ENCODE data around the gene DDR2.

DDR2 gene

GRCh38 chr1:162674034-162674608 lies 41.9 kb downstream of the DDR2 start:
- DNase-seq: no peak

- DNase-seq: no peak
Observed at GRCh38 chr1:162676087-162676486, 43.8 kb downstream of the DDR2 start.

DNA sequence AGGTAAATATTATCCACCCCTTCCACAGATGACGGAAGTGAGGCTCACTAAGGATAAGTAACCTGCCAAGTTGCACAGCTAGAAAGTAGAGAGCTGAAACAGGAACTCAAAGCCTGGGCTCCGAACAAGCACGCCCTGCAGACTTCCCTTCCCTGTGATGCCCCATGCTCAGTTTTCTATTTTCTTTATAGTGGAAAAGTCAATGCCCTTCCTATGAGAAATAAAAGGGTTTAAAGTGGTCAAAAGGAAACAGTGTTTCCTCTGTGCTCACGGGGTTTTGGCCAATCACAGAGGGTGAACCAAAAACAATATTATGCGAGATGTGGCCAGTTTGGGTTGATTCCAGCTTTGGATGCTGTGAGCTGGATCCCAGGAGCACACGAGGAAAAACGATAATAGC lies 44.5 kb downstream of the DDR2 start:
- DNase-seq: no peak

- DNase-seq: no peak
Observed at GRCh38 chr1:162677607-162678371, 45.5 kb downstream of the DDR2 start.

DNA sequence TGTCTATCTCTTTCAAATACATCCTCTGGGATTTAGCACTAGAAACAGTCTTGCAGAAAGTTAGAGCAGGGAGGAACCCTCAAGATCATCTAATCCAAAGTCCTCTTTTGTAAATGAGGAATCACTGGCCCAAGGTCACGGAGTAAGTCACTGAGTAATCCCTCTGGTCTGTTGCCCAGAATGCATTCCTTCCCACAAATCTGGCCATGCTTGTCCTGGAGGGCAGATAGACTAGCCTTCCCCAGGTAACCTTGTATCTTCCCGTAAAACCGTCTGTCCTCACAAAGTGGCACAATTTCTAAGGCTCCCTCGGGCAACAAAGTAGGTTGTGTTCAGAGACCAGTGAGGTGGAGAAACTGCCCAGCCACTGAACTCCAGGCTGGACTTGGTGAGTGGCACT lies 46.2 kb downstream of the DDR2 start:
- DNase-seq: no peak

DNA sequence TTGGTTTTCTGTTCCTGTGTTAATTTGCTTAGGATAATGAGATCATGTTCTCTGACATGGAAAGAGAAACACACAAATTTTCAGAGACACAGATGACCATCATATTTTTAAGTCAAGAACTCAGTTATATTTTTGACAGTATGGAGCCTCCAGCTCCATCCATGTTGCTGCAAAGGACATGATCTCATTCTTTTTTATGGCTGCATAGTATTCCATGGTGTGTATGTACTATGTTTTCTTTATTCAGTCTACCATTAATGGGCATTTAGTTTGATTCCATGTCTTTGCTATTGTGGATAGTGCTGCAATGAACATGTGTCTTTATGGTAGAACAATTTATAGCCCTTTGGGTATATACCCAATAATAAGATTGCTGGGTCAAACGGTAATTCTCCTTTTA lies 47.0 kb downstream of the DDR2 start:
- DNase-seq: no peak

DNA sequence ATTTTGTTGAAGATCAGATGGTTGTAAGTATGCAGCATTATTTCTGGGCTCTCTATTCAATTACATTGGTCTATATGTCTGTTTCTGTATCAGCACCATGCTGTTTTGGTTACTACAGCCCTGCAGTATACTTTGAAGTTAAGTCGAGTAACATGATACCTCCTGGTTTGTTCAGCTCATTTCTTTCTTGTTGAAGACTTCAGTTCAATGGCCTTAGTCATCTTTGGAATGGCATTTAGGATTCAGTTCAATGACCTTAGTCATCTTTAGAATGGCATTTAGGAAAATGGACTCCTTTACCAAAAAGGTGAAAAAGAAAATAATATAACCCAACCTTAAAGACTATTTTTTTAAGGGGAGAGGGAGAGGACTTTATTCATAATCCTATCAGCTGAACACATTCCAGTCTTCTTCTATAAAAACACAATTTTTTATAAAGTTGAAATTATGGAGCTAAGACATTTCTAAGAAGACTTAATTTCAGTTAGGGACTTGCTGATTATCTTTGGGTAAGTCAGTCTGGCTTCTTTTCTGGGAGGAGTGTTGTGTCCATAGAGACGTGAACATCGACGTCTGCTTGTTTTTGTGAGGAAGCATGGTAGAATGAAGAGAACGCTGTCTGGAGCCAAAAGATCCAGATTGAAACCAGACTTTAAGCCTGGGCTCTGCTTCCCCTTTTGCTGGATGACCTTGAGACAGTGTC lies 48.3 kb downstream of the DDR2 start:
- DNase-seq: no peak

DNA sequence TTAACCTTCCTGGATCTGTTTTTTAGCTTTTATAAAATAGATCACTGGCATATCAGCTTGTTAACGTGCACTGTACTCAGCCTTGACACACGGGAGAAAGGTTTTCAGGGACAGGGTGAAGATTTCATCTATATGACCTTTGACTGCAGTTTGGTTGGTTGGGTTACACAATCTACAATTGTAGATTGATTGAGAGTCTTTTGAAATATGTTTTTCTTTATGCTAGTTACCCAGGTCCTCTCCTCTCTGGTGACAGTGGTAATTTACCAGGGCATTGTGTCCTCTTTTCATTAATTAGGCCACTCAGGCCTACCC lies 48.8 kb downstream of the DDR2 start:
- no peak for DNase-seq

DNA sequence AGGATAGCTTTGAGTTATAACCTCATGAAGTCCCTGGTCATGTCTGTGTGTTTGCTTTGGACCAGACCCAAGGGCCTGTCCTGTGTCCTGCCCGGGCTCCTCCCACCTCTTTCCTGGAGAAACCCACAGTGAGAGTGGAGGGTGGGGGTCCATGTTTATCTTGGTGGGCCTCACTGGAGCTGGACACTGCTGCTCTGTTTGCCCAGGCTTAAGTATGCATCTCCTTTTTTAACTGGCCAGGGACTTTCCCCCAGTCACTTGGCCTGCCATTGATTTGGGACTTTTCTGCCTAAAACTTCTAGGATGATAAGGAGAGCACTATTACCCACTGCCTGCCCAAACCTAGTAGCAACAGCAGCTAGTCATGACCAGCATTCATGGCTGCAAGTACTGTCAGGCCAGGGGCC lies 49.8 kb downstream of the DDR2 start:
- DNase-seq: no peak

DNA sequence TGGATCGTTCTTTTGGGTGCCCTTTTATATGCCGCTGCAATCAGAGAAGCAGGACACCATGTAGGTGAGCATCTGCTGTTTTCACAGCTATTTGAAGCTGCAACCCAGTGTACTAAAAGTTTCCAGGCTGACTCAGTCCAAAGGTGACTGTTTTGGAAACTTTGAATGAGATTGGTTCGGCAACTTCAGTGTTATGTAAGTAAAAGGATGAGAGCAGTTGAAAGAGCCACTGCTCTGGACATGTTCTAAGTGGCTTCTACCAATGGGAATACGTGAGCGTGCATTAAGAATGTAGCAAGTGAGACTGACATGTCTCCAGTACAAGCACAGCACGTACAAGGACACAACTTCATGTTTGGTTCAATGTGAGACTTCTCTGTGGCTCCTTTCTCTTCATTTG lies 55.6 kb downstream of the DDR2 start:
- DNase-seq: no peak

DNA sequence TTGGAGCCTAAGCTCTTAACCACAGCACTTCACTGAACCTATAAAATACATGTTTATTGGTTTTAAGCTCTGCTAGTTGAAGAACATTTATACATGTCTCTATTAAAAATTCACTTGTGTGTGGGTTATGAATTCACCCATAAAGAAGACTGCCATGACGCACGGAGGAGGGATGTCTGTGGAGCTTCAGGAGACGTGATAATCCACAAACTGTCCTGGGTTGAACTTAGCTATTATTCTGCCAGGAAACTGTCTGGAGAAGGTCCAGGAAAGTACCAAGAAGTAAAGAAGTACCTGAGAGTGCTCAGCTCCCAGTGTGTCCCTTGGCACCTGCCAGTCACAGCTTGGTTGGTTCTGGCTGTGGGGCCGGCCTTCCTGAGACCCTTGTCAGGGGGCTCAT lies 56.3 kb downstream of the DDR2 start:
- no peak for DNase-seq

GRCh38 chr1:162688931-162689330 lies 56.7 kb downstream of the DDR2 start:
- no peak for DNase-seq

- no peak for DNase-seq
Observed at GRCh38 chr1:162689745-162690671, 57.7 kb downstream of the DDR2 start.

GRCh38 chr1:162690672-162691434 lies 58.6 kb downstream of the DDR2 start:
- no peak for DNase-seq

GRCh38 chr1:162691999-162692575 lies 59.8 kb downstream of the DDR2 start:
- no peak for DNase-seq

GRCh38 chr1:162694911-162695310 lies 62.6 kb downstream of the DDR2 start:
- DNase-seq: no peak

GRCh38 chr1:162695687-162696086 lies 63.4 kb downstream of the DDR2 start:
- no peak for DNase-seq

- no peak for DNase-seq
Observed at GRCh38 chr1:162696286-162696862, 64.1 kb downstream of the DDR2 start.

- DNase-seq: no peak
Observed at GRCh38 chr1:162697140-162697895, 65.1 kb downstream of the DDR2 start.

GRCh38 chr1:162699366-162699765 lies 67.1 kb downstream of the DDR2 start:
- no peak for DNase-seq

DNA sequence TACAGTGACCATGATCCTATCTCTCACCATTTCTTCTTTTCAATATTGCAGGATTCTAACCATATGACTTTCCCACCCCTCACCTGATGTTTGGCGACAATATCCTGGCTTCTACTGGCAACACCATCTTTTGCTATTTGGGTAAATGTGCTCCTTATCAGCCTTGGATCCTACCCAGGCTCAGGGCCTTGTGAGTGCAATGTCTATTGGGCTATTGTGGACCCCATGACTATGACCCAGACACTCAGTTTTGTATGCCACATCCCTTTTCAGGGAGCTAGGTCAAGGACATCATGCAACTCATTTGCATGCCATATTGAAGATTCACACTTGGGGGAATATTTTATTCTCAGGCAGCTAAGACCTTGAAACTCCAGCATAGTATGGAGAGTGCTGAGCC lies 67.9 kb downstream of the DDR2 start:
- DNase-seq: no peak
